ENCODE results near the gene SON.
"Not testable (repeated sequence)": the region's sequence is repeated elsewhere in the genome, so short reads cannot be mapped to it uniquely, and the experiment has no call there.

Gene SON

GRCh38 chr21:33542640-33543504 is at the start of gene SON:
SON (plus strand) TSS chr21:33543038; CDS start chr21:33543093, 55 bp downstream.
- Histone ChIP-seq H3K4me3 (ENCODE audit: low read depth, low read length) (peak within 1 kb of the TSS; percentile 78), H3K9ac (ENCODE audit: low read length) (peak within 1 kb of the TSS; percentile 97), H3K9me3 (ENCODE audit: control insufficient read depth, insufficient read depth, low read depth, low read length) (no peaks in the 10 kb centered on the region), H3K4me1 (ENCODE audit: control insufficient read depth, insufficient read depth, low read length) (no peaks in the 10 kb centered on the region; the same call in 1 of the 2 replicates), H3K27me3 (ENCODE audit: control insufficient read depth, insufficient read depth, low read length) (no peaks in the 10 kb centered on the region), H3K36me3 (ENCODE audit: control insufficient read depth, insufficient read depth, low read length) (peaks cover 39% of the 10 kb centered on the region), H3K27ac (ENCODE audit: low read depth, low read length) (peak within 1 kb of the TSS; percentile 92)

GRCh38 chr21:33493756-33494155 is 49.1 kb upstream of the SON start:
- no peak overlapping the region for H3K9ac ChIP-seq (ENCODE audit: low read length)
- H3K27ac ChIP-seq (ENCODE audit: low read depth, low read length), result no peak overlapping the region
- no peaks in the 10 kb centered on the region for H3K9me3 ChIP-seq (ENCODE audit: control insufficient read depth, insufficient read depth, low read depth, low read length)
- peaks cover 4% of the 10 kb centered on the region for H3K4me1 ChIP-seq (ENCODE audit: control insufficient read depth, insufficient read depth, low read length)
- no peaks in the 10 kb centered on the region for H3K27me3 ChIP-seq (ENCODE audit: control insufficient read depth, insufficient read depth, low read length)
- no peaks in the 10 kb centered on the region for H3K36me3 ChIP-seq (ENCODE audit: control insufficient read depth, insufficient read depth, low read length)
- no peak overlapping the region for H3K4me3 ChIP-seq (ENCODE audit: low read depth, low read length)

- Histone ChIP-seq H3K36me3 (ENCODE audit: control insufficient read depth, insufficient read depth, low read length) (no peaks in the 10 kb centered on the region), H3K27ac (ENCODE audit: low read depth, low read length) (no peak overlapping the region), H3K9ac (ENCODE audit: low read length) (no peak overlapping the region), H3K9me3 (ENCODE audit: control insufficient read depth, insufficient read depth, low read depth, low read length) (no peaks in the 10 kb centered on the region), H3K27me3 (ENCODE audit: control insufficient read depth, insufficient read depth, low read length) (no peaks in the 10 kb centered on the region), H3K4me3 (ENCODE audit: low read depth, low read length) (no peak overlapping the region), H3K4me1 (ENCODE audit: control insufficient read depth, insufficient read depth, low read length) (peaks cover 3% of the 10 kb centered on the region)
These were observed 47.1 kb upstream of the SON start for GRCh38 chr21:33495743-33496142.

GRCh38 chr21:33496345-33496744 is 46.5 kb upstream of the SON start:
- Histone ChIP-seq H3K27me3 (ENCODE audit: control insufficient read depth, insufficient read depth, low read length) (no peaks in the 10 kb centered on the region), H3K36me3 (ENCODE audit: control insufficient read depth, insufficient read depth, low read length) (no peaks in the 10 kb centered on the region), H3K4me3 (ENCODE audit: low read depth, low read length) (no peak overlapping the region), H3K9me3 (ENCODE audit: control insufficient read depth, insufficient read depth, low read depth, low read length) (no peaks in the 10 kb centered on the region), H3K4me1 (ENCODE audit: control insufficient read depth, insufficient read depth, low read length) (no peaks in the 10 kb centered on the region; the same call in 1 of the 2 replicates), H3K9ac (ENCODE audit: low read length) (no peak overlapping the region), H3K27ac (ENCODE audit: low read depth, low read length) (no peak overlapping the region)

GRCh38 chr21:33505833-33506232 is 37.0 kb upstream of the SON start:
- Histone ChIP-seq H3K27me3 (ENCODE audit: control insufficient read depth, insufficient read depth, low read length) (no peaks in the 10 kb centered on the region), H3K9ac (ENCODE audit: low read length) (no peak overlapping the region), H3K27ac (ENCODE audit: low read depth, low read length) (no peak overlapping the region), H3K4me3 (ENCODE audit: low read depth, low read length) (no peak overlapping the region), H3K9me3 (ENCODE audit: control insufficient read depth, insufficient read depth, low read depth, low read length) (no peaks in the 10 kb centered on the region), H3K36me3 (ENCODE audit: control insufficient read depth, insufficient read depth, low read length) (peaks cover 79% of the 10 kb centered on the region), H3K4me1 (ENCODE audit: control insufficient read depth, insufficient read depth, low read length) (no peaks in the 10 kb centered on the region)

- H3K9me3 ChIP-seq (ENCODE audit: control insufficient read depth, insufficient read depth, low read depth, low read length); H3K27me3 ChIP-seq (ENCODE audit: control insufficient read depth, insufficient read depth, low read length); H3K4me1 ChIP-seq (ENCODE audit: control insufficient read depth, insufficient read depth, low read length); H3K27ac ChIP-seq (ENCODE audit: low read depth, low read length); H3K9ac ChIP-seq (ENCODE audit: low read length); H3K4me3 ChIP-seq (ENCODE audit: low read depth, low read length): not testable (repeated sequence)
- peaks cover 87% of the 10 kb centered on the region for H3K36me3 ChIP-seq (ENCODE audit: control insufficient read depth, insufficient read depth, low read length)
These were observed 35.8 kb upstream of the SON start for GRCh38 chr21:33507003-33507402.

- Histone ChIP-seq H3K9me3 (ENCODE audit: control insufficient read depth, insufficient read depth, low read depth, low read length) (no peaks in the 10 kb centered on the region), H3K4me1 (ENCODE audit: control insufficient read depth, insufficient read depth, low read length) (no peaks in the 10 kb centered on the region), H3K9ac (ENCODE audit: low read length) (no peak overlapping the region), H3K27me3 (ENCODE audit: control insufficient read depth, insufficient read depth, low read length) (no peaks in the 10 kb centered on the region), H3K4me3 (ENCODE audit: low read depth, low read length) (no peak overlapping the region), H3K27ac (ENCODE audit: low read depth, low read length) (no peak overlapping the region), H3K36me3 (ENCODE audit: control insufficient read depth, insufficient read depth, low read length) (peaks cover 95% of the 10 kb centered on the region)
These were observed 32.0 kb upstream of the SON start for GRCh38 chr21:33510826-33511225.

GRCh38 chr21:33511639-33512038 is 31.2 kb upstream of the SON start:
- H3K9ac ChIP-seq (ENCODE audit: low read length), result no peak overlapping the region
- H3K9me3 ChIP-seq (ENCODE audit: control insufficient read depth, insufficient read depth, low read depth, low read length), result no peaks in the 10 kb centered on the region
- no peak overlapping the region for H3K4me3 ChIP-seq (ENCODE audit: low read depth, low read length)
- no peak overlapping the region for H3K27ac ChIP-seq (ENCODE audit: low read depth, low read length)
- peaks cover 96% of the 10 kb centered on the region for H3K36me3 ChIP-seq (ENCODE audit: control insufficient read depth, insufficient read depth, low read length)
- no peaks in the 10 kb centered on the region for H3K27me3 ChIP-seq (ENCODE audit: control insufficient read depth, insufficient read depth, low read length)
- no peaks in the 10 kb centered on the region for H3K4me1 ChIP-seq (ENCODE audit: control insufficient read depth, insufficient read depth, low read length)

GRCh38 chr21:33512481-33512880 is 30.4 kb upstream of the SON start:
- no peaks in the 10 kb centered on the region for H3K4me1 ChIP-seq (ENCODE audit: control insufficient read depth, insufficient read depth, low read length)
- no peak overlapping the region for H3K27ac ChIP-seq (ENCODE audit: low read depth, low read length)
- peaks cover 96% of the 10 kb centered on the region for H3K36me3 ChIP-seq (ENCODE audit: control insufficient read depth, insufficient read depth, low read length)
- H3K4me3 ChIP-seq (ENCODE audit: low read depth, low read length), result no peak overlapping the region
- H3K9me3 ChIP-seq (ENCODE audit: control insufficient read depth, insufficient read depth, low read depth, low read length), result no peaks in the 10 kb centered on the region
- no peak overlapping the region for H3K9ac ChIP-seq (ENCODE audit: low read length)
- H3K27me3 ChIP-seq (ENCODE audit: control insufficient read depth, insufficient read depth, low read length), result no peaks in the 10 kb centered on the region

- H3K4me1 ChIP-seq (ENCODE audit: control insufficient read depth, insufficient read depth, low read length), result no peaks in the 10 kb centered on the region
- H3K9me3 ChIP-seq (ENCODE audit: control insufficient read depth, insufficient read depth, low read depth, low read length), result no peaks in the 10 kb centered on the region
- H3K4me3 ChIP-seq (ENCODE audit: low read depth, low read length), result no peak overlapping the region
- H3K27ac ChIP-seq (ENCODE audit: low read depth, low read length), result no peak overlapping the region
- H3K36me3 ChIP-seq (ENCODE audit: control insufficient read depth, insufficient read depth, low read length), result peaks cover 97% of the 10 kb centered on the region
- H3K27me3 ChIP-seq (ENCODE audit: control insufficient read depth, insufficient read depth, low read length), result no peaks in the 10 kb centered on the region
- no peak overlapping the region for H3K9ac ChIP-seq (ENCODE audit: low read length)
These were observed 28.6 kb upstream of the SON start for GRCh38 chr21:33514229-33514628.

- Histone ChIP-seq H3K36me3 (ENCODE audit: control insufficient read depth, insufficient read depth, low read length) (peaks cover 92% of the 10 kb centered on the region), H3K27ac (ENCODE audit: low read depth, low read length) (no peak overlapping the region), H3K27me3 (ENCODE audit: control insufficient read depth, insufficient read depth, low read length) (no peaks in the 10 kb centered on the region), H3K9ac (ENCODE audit: low read length) (no peak overlapping the region), H3K4me3 (ENCODE audit: low read depth, low read length) (no peak overlapping the region), H3K9me3 (ENCODE audit: control insufficient read depth, insufficient read depth, low read depth, low read length) (no peaks in the 10 kb centered on the region), H3K4me1 (ENCODE audit: control insufficient read depth, insufficient read depth, low read length) (no peaks in the 10 kb centered on the region)
These were observed 23.9 kb upstream of the SON start for GRCh38 chr21:33518899-33519298.
